HG02943 (cell line): ENCODE data around the gene SBNO1.
"Not testable (repeated sequence)": the region's sequence is repeated elsewhere in the genome, so short reads cannot be mapped to it uniquely, and the experiment has no call there.

Experiments
- ATAC-seq: cut with Tn5 transposase; IDR thresholded peaks from one replicate; pipeline ENCODE4 v1.9.1; 2021; ENCODE audit warnings: mild to moderate bottlenecking, low read depth, moderate library complexity; ENCODE audit not compliant: unreplicated experiment

SBNO1 gene

DNA sequence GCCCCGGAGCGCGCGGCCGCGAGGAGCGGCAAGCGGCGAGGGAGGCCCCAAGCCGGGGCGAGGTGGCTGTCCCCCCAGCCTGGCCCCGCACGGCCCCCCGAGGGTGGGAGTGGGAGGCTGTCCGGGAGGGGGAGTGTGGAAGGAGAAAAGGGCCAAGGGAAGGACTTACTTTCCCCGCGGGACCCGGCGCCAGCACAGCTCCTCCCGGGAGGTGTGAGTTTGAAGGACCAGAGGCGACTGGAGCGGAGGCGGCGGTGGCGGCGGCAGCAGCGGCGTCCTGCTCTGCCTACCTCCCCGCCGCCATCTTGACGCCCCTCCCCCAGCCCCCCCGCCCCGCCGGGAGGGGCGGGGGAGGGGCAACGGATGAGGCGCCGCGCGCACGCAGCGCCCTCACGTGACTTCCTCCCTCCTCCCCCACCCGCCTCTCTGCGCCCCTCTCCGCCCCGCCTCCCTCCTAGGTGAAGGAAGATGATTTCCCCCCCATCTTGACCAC, at the start of gene SBNO1:
Gene SBNO1 (minus strand): TSS at position 316 of the 493 bp plus-strand sequence. CDS start 14,406 bp downstream, outside the sequence.
- peak; percentile 40 for ATAC-seq

DNA sequence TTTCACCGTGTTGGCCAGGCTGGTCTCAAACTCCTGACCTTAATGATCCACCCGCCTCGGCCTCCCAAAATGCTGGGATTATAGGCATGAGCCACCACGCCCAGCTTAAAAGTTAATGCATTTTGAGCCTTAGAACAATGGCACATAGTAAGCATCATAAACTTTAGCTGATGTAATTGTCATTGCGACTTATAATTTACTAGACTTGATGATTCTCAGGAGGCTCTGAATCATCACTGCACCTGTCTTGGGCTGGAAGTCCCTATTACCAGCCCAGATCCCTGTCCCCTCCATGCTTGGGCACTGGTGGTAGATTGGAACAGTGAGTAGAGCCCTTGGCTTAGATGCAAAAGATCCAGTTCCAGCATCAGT, 45.4 kb upstream of the SBNO1 start:
- ATAC-seq = no peak

- not testable (repeated sequence) for ATAC-seq
These were observed 44.8 kb upstream of the SBNO1 start for GRCh38 chr12:123409284-123410040.

DNA sequence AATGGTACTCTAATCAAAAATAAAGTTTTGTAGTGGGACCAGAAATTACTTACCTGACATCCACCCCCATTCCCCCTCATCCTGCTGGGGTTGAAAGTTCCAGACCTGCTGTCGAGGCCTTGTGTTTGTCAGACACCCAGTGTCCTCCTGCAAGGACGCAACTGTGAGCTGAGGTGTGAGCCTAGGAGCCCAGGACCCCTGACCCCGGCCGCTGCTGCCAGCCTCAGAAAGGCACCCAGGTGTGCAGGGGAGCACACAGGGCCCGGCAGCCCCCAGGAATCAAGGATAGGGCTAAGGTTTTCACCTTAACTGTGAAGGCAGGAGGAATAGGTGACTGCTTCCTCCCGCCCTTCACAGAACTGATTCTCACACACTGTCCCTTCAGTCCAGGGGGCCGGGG, 44.0 kb upstream of the SBNO1 start:
- ATAC-seq = not testable (repeated sequence)

DNA sequence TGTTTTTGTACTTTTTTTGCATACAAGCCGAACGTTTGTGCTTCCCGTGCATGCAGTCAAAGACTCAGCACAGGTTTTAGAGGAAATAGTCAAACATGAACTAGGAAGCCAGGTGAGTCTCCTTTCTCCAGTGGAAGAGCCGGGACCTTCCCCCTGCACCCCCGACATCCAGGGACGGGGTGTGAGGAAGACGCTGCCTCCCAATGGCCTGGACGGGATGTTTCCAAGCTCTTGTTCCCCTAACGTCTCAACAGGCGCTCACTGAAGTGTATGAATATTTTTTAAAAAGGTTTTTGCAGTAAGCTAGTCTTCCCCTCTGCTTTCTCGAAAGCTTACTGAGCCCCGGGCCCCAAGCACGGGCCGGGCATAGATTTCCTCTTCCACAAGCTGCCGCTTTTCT, 43.3 kb upstream of the SBNO1 start:
- not testable (repeated sequence) for ATAC-seq

- not testable (repeated sequence) for ATAC-seq
These were observed 42.6 kb upstream of the SBNO1 start for GRCh38 chr12:123407269-123407668.

GRCh38 chr12:123404581-123404980, 39.9 kb upstream of the SBNO1 start:
- ATAC-seq = no peak

DNA sequence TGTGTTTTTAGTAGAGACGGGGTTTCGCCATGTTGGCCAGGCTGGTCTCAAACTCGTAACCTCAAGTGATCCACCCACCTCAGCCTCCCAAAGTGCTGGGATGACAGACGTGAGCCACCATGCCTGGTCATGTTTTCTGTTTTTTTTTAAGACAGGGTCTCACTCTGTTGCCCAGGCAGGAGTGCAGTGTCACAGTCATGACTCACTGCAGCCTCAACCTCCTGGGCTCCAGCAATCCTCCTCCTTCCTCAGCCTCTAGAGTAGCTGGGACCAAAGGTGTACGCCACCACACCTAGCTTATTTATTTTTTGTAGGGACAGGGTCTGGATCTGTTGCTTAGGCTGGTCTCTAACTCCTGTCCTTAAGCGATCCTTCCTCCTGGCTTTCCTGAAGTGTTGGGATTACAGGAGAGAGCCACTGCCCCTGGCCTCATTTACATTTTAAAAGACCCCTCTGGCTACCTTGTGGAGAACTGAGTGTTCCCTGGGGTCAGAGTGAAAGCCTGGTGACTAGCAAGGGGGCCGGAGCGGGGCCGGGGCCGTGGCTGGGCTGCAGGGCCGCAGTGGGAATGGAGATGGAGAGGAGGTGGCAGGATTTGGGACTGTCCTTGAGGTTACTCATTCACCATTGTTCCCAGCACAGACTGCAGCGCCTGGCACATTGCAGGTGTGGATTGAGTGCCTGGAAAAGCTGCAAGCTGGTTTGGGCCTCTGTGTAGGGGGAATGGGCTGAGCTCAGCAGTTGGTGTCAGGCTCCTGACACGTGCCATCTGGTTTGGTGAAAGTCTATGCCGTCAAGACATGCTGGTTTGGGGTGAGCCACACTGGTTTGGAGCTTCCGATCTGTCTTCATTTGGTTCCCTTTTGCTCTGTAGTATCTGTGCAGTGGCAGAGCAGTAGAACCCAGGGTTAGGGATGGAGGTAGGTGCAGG, 37.4 kb upstream of the SBNO1 start:
- no peak for ATAC-seq

- no peak for ATAC-seq
These were observed 34.6 kb upstream of the SBNO1 start for GRCh38 chr12:123399255-123399617.

- ATAC-seq = no peak
These were observed 34.1 kb upstream of the SBNO1 start for GRCh38 chr12:123398550-123399254.

GRCh38 chr12:123398177-123398549, 33.5 kb upstream of the SBNO1 start:
- no peak for ATAC-seq

DNA sequence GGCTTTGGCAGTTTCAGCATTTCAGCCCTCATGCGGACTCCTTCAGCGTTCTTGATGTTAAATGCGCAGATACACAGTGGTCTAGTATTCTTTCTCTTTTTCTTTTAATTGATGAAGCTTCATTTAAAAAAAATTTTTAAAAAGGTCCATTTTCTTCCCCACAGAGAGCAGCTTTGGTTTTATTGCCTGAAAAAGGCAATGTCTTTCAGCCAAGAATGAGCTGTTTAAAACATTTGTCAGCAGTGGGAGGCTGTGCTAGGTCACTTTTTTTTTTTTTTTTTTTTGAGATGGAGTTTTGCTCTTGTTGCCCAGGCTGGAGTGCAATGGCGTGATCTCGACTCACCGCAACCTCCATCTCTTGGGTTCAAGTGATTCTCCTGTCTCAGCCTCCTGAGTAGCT, 32.8 kb upstream of the SBNO1 start:
- no peak for ATAC-seq

DNA sequence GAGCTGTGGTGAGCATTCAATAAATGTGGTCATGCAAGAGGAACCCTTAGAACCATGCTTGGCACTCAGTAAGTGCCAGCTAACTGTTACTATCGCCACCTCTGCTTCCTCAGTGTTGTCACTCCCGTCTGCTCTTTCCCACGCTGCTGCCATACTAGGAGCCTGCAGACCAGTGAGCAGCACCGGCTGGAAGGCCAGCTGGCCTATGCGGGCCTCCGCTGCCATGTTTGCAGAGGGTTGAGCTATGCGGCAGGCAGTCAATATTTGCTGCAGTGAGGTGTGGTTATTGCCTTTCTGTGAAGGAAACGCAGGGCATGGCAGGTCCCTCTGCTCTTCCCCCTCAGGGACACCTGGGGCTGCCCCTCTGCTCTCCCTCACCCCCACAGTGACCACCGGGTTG, 32.3 kb upstream of the SBNO1 start:
- ATAC-seq = no peak

DNA sequence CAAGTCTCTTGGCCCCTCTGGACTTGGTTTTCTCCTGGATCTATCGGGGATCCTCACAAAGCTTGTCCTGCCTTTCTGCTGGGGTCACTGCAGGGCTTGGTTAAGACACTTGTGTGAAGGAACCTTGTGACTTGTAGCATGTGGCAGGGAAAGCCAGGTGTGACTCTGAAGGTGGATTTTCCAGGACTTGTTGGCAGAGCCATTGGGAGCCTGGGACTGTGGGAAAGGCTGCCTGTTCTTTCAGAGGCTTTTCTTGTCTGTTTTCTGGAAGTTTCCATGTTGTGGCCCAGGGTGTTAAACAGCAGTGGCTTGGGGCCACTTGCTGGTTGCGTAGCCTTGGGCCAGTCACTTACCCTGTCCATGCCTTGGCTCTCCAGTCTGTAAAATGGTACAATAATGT, 31.9 kb upstream of the SBNO1 start:
- ATAC-seq = no peak

GRCh38 chr12:123395236-123395635, 30.6 kb upstream of the SBNO1 start:
- ATAC-seq = no peak

DNA sequence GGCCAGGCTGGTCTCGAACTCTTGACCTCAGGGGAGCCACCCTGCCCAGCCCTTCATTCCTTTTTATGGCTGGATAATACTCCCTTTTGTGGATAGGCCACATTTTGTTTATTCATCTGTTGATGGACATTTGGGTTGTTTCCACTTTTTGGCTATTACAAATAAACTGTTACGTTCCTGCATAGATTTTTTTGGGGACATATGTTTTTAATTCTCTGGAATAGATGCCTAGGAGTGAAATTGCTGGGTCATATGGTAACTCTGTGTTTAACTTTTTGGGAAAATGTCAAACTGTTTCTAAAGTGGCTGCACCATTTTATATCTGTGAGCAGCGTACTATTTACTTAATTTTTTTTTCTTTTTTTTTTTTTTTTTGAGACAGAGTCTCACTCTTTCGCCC, 29.1 kb upstream of the SBNO1 start:
- ATAC-seq = no peak

GRCh38 chr12:123391546-123392343, 27.1 kb upstream of the SBNO1 start:
- ATAC-seq = no peak

GRCh38 chr12:123390498-123391426, 26.1 kb upstream of the SBNO1 start:
- no peak for ATAC-seq
